KMS-11 (cell line): ENCODE results near the gene NCAM2.

Experiments
- H2AFZ ChIP-seq: fragments of 200-600 bp; sonication (generic); 2 replicates; pipeline ENCODE4 v1.6.1; 2016; ENCODE audit warnings: antibody characterized with exemption, mixed run types, low read depth
- H3K27ac ChIP-seq: fragments of 200-600 bp; sonication (generic); 2 replicates; pipeline ENCODE4 v1.6.1; 2016; ENCODE audit warnings: mild to moderate bottlenecking, mixed run types
- H3K27me3 ChIP-seq: fragments of 200-600 bp; sonication (generic); 2 replicates; pipeline ENCODE4 v1.6.1; 2017; ENCODE audit warnings: mild to moderate bottlenecking, low read depth, mixed run types, moderate library complexity; ENCODE audit not compliant: insufficient read depth
- H3K36me3 ChIP-seq: fragments of 200-600 bp; sonication (generic); 2 replicates; pipeline ENCODE4 v1.6.1; 2017; ENCODE audit warnings: mild to moderate bottlenecking, mixed run types; ENCODE audit not compliant: insufficient read depth
- H3K4me1 ChIP-seq: fragments of 200-600 bp; sonication (generic); 2 replicates; pipeline ENCODE4 v1.6.1; 2016; ENCODE audit warnings: mild to moderate bottlenecking, low read depth, mixed run types; ENCODE audit not compliant: poor library complexity, severe bottlenecking
- H3K4me2 ChIP-seq: fragments of 200-600 bp; sonication (generic); 2 replicates; pipeline ENCODE4 v1.7.0; 2016; ENCODE audit warnings: mild to moderate bottlenecking, mixed run types
- H3K4me3 ChIP-seq: fragments of 200-600 bp; sonication (generic); IDR thresholded peaks from 2 replicates; pipeline ENCODE4 v1.6.1; 2017; ENCODE audit warnings: low read depth, low read length, mixed read lengths; ENCODE audit not compliant: insufficient read depth
- H3K79me2 ChIP-seq: fragments of 200-600 bp; sonication (generic); 2 replicates; pipeline ENCODE4 v1.6.1; 2016; ENCODE audit warnings: low read depth, mixed run types; ENCODE audit not compliant: insufficient read depth
- H3K9ac ChIP-seq: fragments of 200-600 bp; sonication (generic); 2 replicates; pipeline ENCODE4 v1.6.1; 2016; ENCODE audit warnings: mild to moderate bottlenecking, mixed run types
- H4K20me1 ChIP-seq: fragments of 200-600 bp; sonication (generic); 2 replicates; pipeline ENCODE4 v1.6.1; 2016; ENCODE audit warnings: mild to moderate bottlenecking, mixed run types; ENCODE audit not compliant: insufficient read depth
- CTCF ChIP-seq: fragments of 200-600 bp; sonication (generic); conservative IDR thresholded peaks from 2 replicates; pipeline ENCODE4 v1.6.1; 2017; ENCODE audit warnings: low read depth, mild to moderate bottlenecking, antibody characterized with exemption, low read length, moderate library complexity, mixed read lengths

The NCAM2 gene

DNA sequence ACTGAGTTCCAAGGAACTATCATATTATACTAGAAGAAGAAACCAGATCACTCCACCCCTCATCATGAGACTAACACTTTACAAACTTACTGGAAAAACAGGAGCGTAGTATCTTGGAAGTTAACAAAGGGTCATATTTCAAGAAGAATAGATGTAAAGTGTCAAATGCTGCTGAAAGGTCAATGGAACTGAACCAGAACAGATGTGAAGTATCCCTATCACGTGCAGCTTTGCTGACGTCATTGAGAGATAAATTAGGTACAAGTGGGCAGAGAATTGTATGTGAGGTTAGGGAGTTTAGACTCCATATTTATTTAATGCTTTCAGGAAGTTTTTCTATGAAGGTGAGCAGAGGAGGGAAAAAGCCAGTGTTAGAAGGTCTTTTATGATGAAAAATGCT, 483.0 kb downstream of the NCAM2 start:
- no peak overlapping the region for H3K9ac ChIP-seq
- TF ChIP-seq CTCF = no peak

DNA sequence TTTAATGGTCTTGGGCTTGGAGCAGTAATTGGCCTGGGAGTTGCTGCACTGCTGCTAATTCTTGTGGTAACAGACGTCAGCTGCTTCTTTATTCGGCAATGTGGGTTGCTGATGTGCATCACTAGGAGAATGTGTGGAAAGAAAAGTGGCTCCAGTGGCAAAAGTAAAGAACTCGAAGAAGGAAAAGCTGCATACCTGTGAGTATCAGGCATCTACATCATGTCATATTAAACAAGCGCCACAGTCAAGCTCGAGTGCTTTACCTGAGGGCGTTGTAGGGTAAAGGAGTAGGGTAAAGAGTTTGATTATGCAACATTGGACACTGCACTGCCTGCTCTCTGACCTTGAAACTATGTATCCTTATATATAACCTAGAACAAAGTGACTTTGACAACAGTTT, 510.6 kb downstream of the NCAM2 start:
- no peak for TF ChIP-seq CTCF
- Histone ChIP-seq H3K79me2 (no peaks in the 10 kb centered on the region), H3K27ac (no peak overlapping the region), H4K20me1 (no peaks in the 10 kb centered on the region), H3K4me1 (no peaks in the 10 kb centered on the region), H2AFZ (no peak overlapping the region), H3K36me3 (no peaks in the 10 kb centered on the region), H3K9ac (no peak overlapping the region), H3K4me3 (no peak overlapping the region), H3K27me3 (no peaks in the 10 kb centered on the region), H3K4me2 (no peak overlapping the region)

More for the DNA sequence above, 483.0 kb downstream of the NCAM2 start:
- Histone ChIP-seq H3K4me3 (no peak overlapping the region), H3K4me2 (no peak overlapping the region), H2AFZ (no peak overlapping the region), H3K27me3 (no peaks in the 10 kb centered on the region), H4K20me1 (no peaks in the 10 kb centered on the region), H3K36me3 (no peaks in the 10 kb centered on the region), H3K4me1 (no peaks in the 10 kb centered on the region), H3K27ac (no peak overlapping the region), H3K79me2 (no peaks in the 10 kb centered on the region)

- no peaks in the 10 kb centered on the region for H4K20me1 ChIP-seq
- H3K9ac ChIP-seq = no peak overlapping the region
- no peaks in the 10 kb centered on the region for H3K4me1 ChIP-seq
- H3K79me2 ChIP-seq = no peaks in the 10 kb centered on the region
- no peak for TF ChIP-seq CTCF
- no peak overlapping the region for H3K27ac ChIP-seq
- no peak overlapping the region for H3K4me3 ChIP-seq
- H3K4me2 ChIP-seq = no peak overlapping the region
- no peaks in the 10 kb centered on the region for H3K36me3 ChIP-seq
- H3K27me3 ChIP-seq = no peaks in the 10 kb centered on the region
- H2AFZ ChIP-seq = no peak overlapping the region
These were observed 532.5 kb downstream of the NCAM2 start for GRCh38 chr21:21530680-21531079.

- Histone ChIP-seq H3K9ac (no peak overlapping the region), H3K4me2 (peak overlapping the region; percentile 19), H2AFZ (no peak overlapping the region), H3K79me2 (no peaks in the 10 kb centered on the region), H3K27ac (no peak overlapping the region), H3K4me3 (no peak overlapping the region), H3K36me3 (no peaks in the 10 kb centered on the region), H3K4me1 (peaks cover 12% of the 10 kb centered on the region), H4K20me1 (no peaks in the 10 kb centered on the region), H3K27me3 (no peaks in the 10 kb centered on the region; the same call in 1 of the 2 replicates)
- no peak for TF ChIP-seq CTCF
These were observed 549.3 kb downstream of the NCAM2 start for GRCh38 chr21:21547368-21547953.
